Stimulated activated naive B cell treated with anti-CD40 and anti-IgM and Interleukin-4, amounts not matched to agents 10 μg/mL and 1 μg/mL and 100 μg/mL, for 72 hours (primary cell): ENCODE measurements around the gene MAGEB18.

Experiments
- ATAC-seq, 2 donors: fragments of 150-1000 bp; cut with Tn5 transposase; replicated peaks; 2 replicates each; pipeline ENCODE4 v1.10.0; 2021; ENCODE audit warnings: moderate library complexity in 1 of 2
- DNase-seq: peaks from one replicate; pipeline ENCODE4 v3.0.0; 2021
- H3K27ac Mint-ChIP-seq: one replicate; pipeline ENCODE4 v1.8.0; 2022; ENCODE audit warnings: mild to moderate bottlenecking, mixed read lengths
- H3K27me3 Mint-ChIP-seq, 2 donors: one replicate each; pipeline ENCODE4 v1.8.0; 2022; ENCODE audit warnings: mixed read lengths in 2 of 2
- H3K36me3 Mint-ChIP-seq, 2 donors: one replicate each; pipeline ENCODE4 v1.8.0; 2022; ENCODE audit warnings: mixed read lengths in 2 of 2, mild to moderate bottlenecking in 1 of 2
- H3K4me1 Mint-ChIP-seq, 2 donors: one replicate each; pipeline ENCODE4 v1.8.0; 2022; ENCODE audit warnings: mixed read lengths in 2 of 2, mild to moderate bottlenecking in 1 of 2
- H3K4me3 Mint-ChIP-seq, 2 donors: one replicate each; pipeline ENCODE4 v1.8.0; 2022; ENCODE audit warnings: mild to moderate bottlenecking in 2 of 2, mixed read lengths in 2 of 2, moderate library complexity in 1 of 2
- H3K9me3 Mint-ChIP-seq, 2 donors: one replicate each; pipeline ENCODE4 v1.8.0; 2022; ENCODE audit warnings: mixed read lengths in 2 of 2, mild to moderate bottlenecking in 1 of 2

Gene MAGEB18

GRCh38 chrX:26138274-26138673, at the start of gene MAGEB18:
Gene MAGEB18, plus strand, starts transcription at chrX:26138343. Its CDS starts 643 bp downstream, at chrX:26138986.
- Mint-ChIP-seq H3K9me3 (peaks cover 0 to 11% of the 10 kb centered on the region in 2 donors), H3K36me3 (no peaks in the 10 kb centered on the region), H3K4me1 (no peaks in the 10 kb centered on the region), H3K27ac (no peak within 1 kb of the TSS), H3K4me3 (no peak within 1 kb of the TSS), H3K27me3 (no peaks in the 10 kb centered on the region)
- DNase-seq = no peak
- ATAC-seq = no peak

DNA sequence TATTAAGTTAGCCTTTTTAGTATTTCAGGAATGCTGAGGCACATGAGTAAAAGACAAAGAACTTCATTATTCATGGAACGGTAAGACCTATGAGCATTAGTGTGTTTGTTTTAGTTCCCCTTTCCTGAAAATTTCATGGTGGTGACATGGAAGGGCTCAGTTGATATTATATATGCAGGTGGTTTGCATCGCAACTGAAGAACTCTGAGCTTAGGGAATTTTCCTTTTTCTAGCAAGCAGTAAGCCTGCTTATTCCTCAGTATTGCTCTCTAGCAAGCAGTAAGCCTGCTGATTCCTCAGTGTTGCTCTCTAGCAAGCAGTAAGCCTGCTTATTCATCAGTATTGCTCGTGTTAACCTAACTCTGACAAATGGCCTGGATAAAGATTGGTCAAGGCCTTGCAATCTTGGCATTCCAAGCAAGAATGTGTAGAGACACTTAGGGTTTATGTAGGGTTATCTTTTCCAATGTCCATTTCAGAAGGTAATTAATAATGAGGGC, 37.7 kb upstream of the MAGEB18 start:
- Mint-ChIP-seq H3K4me1 (no peaks in the 10 kb centered on the region), H3K4me3 (no peak overlapping the region), H3K9me3 (no peaks in the 10 kb centered on the region), H3K27me3 (no peaks in the 10 kb centered on the region), H3K27ac (no peak overlapping the region), H3K36me3 (no peaks in the 10 kb centered on the region)
- ATAC-seq = no peak
- DNase-seq = no peak

- ATAC-seq (no peak), DNase-seq (no peak)
- Mint-ChIP-seq H3K36me3 (no peaks in the 10 kb centered on the region), H3K4me3 (no peak overlapping the region), H3K9me3 (no peaks in the 10 kb centered on the region), H3K27me3 (no peaks in the 10 kb centered on the region), H3K27ac (no peak overlapping the region), H3K4me1 (no peaks in the 10 kb centered on the region)
Measured at GRCh38 chrX:26109142-26109541, 29.0 kb upstream of the MAGEB18 start.

DNA sequence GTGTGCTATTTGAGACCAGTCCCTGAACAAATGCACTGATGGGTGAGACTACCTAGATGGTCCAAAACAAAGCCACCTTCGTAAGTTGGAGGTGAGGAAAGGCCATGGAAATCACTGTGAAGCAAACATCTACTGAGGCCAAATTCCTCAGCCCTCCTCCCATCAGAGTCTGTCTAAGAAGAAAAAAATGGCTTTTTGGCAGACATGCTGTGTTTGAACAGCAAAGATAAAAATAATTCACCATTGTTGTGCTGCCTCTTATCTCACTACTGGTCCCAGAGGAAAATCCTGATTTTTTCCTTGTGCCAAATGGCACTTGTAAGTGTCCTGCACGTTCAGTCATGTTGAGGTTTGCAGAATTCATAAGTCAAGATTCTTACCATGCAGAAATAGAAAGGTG, 7.9 kb downstream of the MAGEB18 start:
- no peak overlapping the region for H3K27ac Mint-ChIP-seq
- H3K4me3 Mint-ChIP-seq = no peak overlapping the region
- no peaks in the 10 kb centered on the region for H3K4me1 Mint-ChIP-seq
- H3K9me3 Mint-ChIP-seq = no peaks in the 10 kb centered on the region
- ATAC-seq (no peak), DNase-seq (no peak)
- no peaks in the 10 kb centered on the region for H3K27me3 Mint-ChIP-seq
- no peaks in the 10 kb centered on the region for H3K36me3 Mint-ChIP-seq

DNA sequence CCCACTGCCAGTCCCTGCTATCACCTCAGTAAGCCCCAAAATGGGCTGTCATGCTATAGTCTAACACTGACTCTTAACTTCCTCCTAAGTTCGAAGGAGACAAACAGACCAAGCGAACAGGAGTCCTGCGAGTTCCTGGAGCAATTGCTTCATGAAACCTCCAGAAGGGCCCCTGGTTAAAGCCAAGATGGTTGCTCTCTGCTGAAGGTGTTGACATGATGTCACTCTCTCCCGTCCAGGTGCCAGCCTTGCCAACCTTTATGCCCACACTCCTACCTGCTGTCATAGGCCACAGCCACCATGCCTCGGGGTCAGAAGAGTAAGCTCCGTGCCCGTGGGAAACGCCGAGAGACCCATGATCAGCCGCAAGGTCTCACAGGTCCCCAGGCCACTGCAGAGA, 22.2 kb downstream of the MAGEB18 start, which contains the start of gene MAGEB6B:
TSS of gene MAGEB6B (plus strand) at position 301 of the 400 bp plus-strand sequence. CDS start at position 301, 0 bp downstream.
- H3K27me3 Mint-ChIP-seq = no peaks in the 10 kb centered on the region
- DNase-seq (no peak), ATAC-seq (no peak)
- no peak within 1 kb of the TSS for H3K27ac Mint-ChIP-seq
- H3K4me1 Mint-ChIP-seq = no peaks in the 10 kb centered on the region
- H3K36me3 Mint-ChIP-seq = no peaks in the 10 kb centered on the region
- peaks cover 3% of the 10 kb centered on the region in 2 donors for H3K9me3 Mint-ChIP-seq
- no peak within 1 kb of the TSS for H3K4me3 Mint-ChIP-seq
